HTR-8/SVneo (cell line): ENCODE measurements around the gene MCRIP1.

Experiments used
- DNase-seq: peaks from one replicate; pipeline ENCODE4 v3.0.0; 2011; ENCODE audit warnings: low spot score, mixed read lengths; ENCODE audit not compliant: insufficient read length
- FAIRE-seq: peaks from 2 replicates; lab custom pipeline; 2011; peaks lifted over from hg19 to GRCh38; lab: Jason Lieb, UNC

MCRIP1 gene

GRCh38 chr17:81833160-81833920 is at the start of gene MCRIP1:
Gene MCRIP1 (minus strand): TSS chr17:81833291. CDS start chr17:81824506, 8,785 bp downstream.
- FAIRE-seq (peak; percentile 94), DNase-seq (peak; percentile 94)

- DNase-seq = no peak
- no peak for FAIRE-seq
These were observed 46.0 kb upstream of the MCRIP1 start for GRCh38 chr17:81879121-81879520.

- no peak for FAIRE-seq
- DNase-seq = no peak
These were observed 45.2 kb upstream of the MCRIP1 start for GRCh38 chr17:81878294-81878693.

DNA sequence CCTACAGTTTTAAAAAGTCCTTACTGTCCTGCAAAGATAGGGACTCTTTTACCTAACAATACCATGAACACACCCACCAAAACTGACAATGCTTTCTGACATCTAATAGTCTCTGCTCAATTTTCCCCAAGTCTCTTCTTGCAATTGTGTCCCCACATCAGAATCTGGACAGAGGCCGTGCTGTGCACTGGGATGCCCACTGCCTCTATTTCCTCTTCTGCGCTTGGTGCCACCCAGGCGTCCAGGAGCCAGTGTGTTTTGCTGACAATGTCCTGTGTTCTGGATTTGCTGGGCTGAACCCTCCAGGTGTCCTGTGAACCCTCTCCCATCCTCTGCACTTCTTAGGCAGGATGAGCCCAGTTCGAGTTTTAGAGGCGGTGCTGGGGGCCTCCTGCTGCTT is 44.5 kb upstream of the MCRIP1 start:
- FAIRE-seq (no peak), DNase-seq (no peak)

DNA sequence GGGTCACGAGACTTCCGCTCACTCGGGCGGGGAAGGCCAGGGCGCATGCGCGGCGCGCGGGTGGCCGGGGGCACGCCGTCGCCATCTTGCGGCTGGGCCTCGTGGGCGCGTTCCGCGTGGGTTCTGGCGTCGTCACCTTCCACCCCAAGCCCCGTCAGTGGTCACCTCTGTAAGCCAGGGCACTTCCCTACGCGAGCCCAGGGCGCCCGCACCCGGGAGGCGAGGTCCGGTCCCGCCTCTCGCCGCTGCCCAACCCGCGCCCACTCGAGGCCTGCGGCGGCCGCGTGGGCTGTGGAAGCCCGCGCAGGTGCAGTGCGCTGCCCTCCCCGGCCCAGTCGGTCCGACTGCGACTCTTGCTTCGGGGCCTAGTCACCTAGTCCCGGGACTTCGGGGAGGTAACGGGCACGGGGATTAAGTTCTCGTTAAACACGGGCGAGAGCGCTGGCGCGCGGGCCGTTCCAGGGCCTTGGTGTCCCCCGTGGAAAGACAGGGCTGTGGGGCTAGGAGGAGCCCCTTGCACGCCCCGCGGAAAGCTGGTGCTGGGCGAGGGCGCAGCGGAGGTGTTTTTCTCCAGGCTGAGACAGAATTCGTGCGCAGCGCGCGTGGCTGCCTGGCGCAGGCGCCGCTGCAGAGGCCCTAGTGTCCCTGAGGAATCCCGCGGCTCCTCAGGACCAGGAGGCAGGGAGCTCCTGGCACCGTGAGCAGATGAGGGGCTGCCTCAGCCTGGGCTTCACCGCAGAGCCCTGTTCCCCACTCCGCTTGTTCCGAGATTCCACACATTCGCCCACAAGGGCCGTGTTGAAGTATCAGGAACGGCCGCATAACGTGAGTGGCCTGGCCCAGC is 38.5 kb upstream of the MCRIP1 start:
- peak; percentile 94 for DNase-seq
- FAIRE-seq = no peak

DNA sequence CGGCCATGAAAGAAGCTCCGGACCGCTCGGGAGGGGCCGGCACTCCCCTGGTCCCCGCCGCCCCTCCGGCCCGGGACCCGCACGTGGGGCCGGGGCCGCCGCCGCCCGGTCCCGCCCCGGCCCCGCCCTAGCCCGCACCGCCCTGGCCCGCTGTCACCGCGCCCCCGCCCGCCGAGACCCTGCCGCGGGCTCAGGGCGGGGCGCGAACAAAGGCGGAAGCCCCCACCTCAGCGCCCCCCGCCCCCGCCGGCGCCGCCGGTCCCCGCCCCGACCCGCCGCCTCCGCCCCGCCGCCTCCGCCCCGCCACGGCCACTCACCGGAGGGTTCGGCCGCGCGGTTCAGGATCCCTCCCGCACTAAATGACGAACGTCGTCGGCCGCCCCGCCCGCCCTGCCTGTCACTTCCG is 37.9 kb upstream of the MCRIP1 start, which contains the start of gene ARHGDIA:
ARHGDIA (minus strand) TSS at position 357 of the 406 bp plus-strand sequence. CDS start 1,407 bp downstream, outside the sequence.
- FAIRE-seq (peak; percentile 46), DNase-seq (no peak)

DNA sequence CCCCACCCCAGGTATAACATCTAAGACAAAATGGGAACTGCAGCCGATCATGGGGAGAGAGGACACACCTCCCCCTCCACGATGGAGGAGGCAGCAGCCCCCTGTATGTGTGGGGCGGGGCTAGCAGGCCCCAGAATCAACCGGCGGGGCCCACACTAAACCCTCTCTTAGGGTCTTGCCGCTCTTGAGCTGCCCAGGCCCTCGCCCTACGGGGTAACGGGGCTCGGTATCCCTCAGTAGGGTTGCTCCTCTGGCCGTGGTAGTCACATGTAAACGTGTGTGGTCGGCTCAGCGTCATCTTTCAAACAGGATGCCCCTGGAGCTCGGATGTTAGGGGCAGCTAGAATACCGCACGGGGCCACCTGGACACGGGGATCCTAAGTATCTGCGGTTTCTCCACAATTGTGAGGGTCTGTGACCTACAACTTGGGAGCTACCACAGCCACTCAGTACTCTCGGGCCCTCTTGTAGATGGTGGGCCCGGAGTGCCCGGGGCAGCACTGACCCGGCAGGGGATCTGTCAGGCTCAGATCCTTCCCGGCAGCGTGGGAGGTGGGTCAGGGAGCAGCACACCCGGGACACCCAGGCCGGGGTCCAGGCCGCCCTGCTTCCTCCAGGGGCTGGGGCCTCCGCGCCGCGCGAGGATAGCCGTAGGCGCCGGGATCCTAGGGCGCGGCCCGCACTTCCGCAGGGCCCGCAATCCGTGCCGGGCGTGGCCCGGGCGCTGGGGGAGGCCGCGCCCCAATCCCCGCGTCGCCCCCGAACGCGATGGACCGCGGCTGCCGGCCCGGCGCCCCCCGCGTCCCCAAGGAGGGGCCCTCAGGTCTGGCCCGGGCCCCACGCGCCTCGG is 37.3 kb upstream of the MCRIP1 start:
- DNase-seq (no peak), FAIRE-seq (no peak)

DNA sequence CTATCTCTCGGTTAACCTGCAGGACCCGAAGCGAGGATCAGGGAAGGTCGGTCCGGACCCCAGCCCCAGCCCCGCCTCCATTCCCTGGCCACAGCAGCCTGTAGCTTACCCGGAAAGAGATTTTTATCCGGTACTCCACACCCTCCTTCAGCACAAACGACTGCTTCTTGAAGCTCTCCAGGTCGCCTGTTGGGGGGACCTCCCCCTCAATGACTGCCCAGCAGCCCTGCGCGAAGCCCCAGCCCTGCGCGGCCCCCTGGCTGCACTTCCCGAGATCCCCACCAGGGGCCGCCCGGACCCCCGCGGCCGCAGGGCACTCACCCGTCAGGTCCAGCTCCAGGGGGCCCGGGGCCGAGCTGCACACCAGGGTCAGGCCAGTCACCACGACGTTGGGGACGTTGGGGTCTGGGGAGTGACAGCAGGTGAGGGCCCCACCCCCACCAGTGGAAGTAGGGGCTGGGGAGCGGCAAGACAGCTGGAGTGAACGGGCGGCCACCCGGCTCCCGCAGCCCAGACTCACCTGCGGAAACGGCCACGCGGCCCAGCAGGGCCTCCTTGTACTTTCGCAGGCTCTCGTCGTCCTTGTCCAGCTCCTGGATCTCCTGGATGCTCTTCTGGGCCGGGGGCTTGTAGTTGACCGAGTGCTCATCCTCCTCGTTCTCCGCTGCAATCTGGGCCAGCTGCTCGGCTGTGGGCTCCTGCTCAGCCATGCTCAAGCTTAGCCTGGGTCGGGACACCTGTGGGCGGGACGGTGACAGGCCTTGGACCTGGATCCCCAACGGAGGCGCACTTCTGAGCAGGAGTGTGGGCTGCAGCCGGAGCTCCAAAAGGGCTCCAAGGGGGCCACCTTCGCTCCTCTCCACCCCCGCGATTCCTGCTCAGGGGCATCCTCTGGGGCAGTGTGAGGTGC is 36.4 kb upstream of the MCRIP1 start:
- DNase-seq = no peak
- no peak for FAIRE-seq

DNA sequence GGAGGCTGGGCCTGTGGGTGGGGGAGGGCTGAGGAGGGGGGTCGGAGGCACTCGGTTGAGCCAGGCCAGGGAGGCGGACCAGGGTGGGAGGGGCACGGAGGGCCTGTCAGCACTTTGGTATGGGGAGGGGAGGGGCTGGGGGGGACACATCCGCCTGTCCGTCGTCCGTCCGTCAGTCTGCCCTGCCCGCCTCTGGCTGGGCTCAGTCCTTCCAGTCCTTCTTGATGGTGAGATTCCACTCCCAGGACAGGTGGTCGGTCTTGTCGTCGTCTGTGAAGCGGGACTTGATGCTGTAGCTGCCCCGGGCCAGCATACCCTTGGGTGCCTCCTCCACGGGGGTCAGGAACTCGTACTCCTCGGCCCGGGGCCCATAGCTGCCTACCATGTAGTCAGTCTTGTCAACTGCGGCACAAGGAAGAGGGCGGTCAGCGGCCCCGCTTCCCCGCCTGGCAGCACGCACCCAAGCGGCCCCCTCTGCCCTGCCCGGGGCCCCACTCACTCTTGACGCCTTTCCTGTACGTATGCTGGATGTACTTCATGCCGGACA is 35.7 kb upstream of the MCRIP1 start:
- peak; percentile 66 for DNase-seq
- peak; percentile 62 for FAIRE-seq

DNA sequence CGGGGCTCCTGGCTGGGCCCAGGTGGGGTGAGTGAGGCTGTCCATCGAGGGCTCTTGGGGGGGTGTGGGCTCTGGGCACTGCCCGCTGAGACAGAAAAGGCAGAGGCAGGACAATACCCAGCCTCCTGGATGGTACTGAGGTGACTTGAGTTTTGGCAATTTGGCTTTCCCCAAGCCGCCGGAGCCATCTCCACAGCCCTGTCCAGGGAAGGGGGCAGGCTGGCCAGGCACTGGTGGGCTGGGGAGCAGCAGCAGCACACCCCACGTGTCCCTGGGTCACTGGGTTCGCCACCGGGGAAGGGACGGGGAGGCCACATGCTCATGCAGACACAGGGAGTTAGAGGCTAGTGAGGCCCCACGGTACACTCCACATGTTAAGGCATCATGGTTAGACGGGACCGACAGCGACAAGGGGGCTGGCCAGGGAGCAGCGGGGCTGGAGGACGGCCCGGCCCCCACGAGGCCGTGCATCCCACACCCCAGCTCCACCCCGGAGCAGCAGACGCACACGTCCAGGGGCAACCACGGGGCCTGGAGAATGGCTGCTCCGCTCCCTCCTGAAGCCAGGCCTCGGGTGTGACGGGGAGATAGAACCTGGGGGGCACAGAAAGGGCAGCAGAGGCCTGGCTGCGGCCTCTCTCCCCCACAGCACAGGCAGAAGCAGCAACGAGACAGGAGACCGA is 35.0 kb upstream of the MCRIP1 start:
- DNase-seq = no peak
- FAIRE-seq = no peak

GRCh38 chr17:81867170-81867990 is 34.3 kb upstream of the MCRIP1 start:
- DNase-seq (no peak), FAIRE-seq (no peak)

DNA sequence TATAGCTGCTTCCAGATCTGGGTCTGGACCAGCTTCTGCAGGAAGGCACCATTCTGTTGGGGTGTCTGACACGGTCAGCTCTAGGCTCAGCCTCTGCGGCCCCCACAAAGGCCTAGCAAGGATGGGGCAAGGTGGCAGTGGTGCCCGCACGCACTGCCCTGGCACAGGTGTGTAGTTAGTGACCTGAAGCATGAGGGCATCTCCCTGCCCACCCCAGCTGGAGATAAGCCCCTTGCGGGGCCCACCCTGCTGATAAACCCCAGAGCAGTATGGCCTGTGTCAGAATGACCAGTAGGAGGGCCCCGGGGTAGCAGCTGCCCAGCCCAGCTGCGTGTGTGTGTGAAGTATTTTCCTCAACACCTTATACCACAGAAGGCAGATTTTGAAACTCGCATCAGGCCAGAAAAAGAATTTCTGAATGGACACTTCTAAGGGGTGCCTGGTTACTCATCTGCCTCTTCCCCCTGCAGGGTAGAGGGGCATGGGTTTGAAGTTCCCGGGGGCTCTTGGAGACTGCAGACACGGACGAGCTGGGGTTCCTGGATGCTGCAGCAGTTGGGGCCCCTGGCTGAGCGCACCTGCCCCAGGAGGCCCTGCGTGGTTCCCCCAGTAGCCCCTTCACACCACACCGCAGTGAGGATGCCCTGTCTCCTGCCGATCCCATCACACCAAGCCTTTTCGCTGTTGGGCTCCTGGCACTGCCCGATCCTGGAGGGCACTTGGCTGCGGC is 33.5 kb upstream of the MCRIP1 start:
- DNase-seq = no peak
- FAIRE-seq = no peak

DNA sequence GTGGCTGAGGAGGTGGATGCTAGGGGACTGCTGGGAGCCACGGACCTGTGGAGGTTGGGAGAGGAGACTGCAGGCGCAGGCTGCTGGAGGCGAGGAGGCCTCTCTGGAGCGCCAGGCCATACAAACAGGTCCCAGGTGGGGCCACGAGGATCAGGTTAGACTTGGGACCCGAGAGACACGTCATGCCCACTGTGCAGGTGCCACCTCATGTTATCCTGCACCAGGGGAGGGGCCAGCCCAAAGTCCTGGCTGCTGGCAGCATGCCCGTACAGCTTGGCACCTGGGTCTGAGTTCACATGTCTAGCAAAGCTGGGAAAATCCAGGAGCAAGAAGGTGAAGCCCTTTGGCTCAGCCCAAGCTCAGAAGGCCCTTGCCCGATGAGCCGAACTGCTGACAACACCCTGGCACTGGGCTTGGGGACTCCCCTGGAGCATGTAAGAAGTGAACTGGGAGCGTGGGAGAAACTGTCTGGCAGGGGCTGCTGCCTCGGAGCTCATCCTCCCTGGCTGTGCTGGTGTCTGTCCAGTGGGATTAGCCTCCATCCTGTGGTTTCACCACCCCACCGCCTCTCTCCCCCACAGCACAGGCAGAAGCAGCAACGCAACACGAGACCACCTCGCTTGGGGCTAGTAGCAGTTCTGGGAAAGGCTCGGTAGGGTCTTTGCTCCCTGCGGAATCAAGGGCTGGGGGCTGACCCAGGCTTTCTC is 32.8 kb upstream of the MCRIP1 start:
- no peak for DNase-seq
- FAIRE-seq = no peak

GRCh38 chr17:81865358-81865732 is 32.3 kb upstream of the MCRIP1 start:
- DNase-seq (no peak), FAIRE-seq (no peak)

DNA sequence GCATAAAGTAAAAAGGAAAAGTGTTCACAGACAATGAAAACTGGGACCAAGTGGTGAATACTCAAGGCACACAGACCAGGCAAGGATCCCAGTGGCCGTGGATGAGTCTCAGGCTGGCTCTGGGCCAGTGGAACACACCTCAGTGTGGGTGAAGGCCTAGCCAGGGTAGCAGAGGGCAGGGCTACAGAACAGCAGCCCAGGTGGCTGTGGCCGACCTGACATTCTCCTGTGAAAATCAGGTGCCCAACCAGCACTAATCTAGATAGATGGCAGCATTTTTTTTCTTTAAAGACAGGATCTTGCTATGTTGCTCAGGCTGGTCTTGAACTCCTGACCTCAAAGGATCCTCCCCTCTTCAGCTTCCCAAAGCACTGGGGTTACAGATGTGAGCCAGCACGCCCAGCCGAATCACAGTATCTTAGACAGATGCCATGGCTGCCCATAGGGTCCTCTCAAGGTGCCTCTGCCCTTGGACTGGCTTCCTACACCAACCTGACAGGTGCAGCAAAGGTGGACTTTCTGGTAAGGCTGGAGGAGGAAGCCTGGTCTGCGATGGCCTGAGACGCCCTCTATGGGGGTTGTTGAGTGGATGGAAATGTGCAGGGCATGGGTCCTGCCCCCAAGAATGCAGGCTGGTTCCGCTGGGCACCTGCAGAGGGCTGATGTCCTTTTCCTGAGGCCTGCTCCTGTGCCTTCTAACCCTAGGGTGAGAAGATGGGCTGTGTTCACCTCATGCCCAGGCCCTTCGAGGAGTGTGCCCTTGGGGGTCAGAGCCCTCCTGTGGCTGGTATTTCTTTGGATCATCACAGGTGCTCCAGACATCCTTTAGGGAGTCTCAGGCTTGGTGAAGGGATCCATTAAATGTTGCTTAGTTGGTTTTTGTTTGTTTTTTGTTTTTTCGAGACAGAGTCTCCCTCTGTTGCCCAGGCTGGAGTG is 31.0 kb upstream of the MCRIP1 start:
- DNase-seq = no peak
- FAIRE-seq = no peak
